ENCODE measurements around the gene XKR7.
A peak's percentile ranks its signal among the peaks of the same experiment; 100 is the strongest.

XKR7 gene

GRCh38 chr20:31981784-31982183 is 13.8 kb downstream of the XKR7 start:
- DNase-seq = no peak

- no peak for DNase-seq
Observed at GRCh38 chr20:31984981-31985471, 17.1 kb downstream of the XKR7 start.

GRCh38 chr20:31987744-31988143 is 19.8 kb downstream of the XKR7 start:
- DNase-seq = no peak

- DNase-seq = no peak
Observed at GRCh38 chr20:31988430-31989015, 20.6 kb downstream of the XKR7 start.

- no peak for DNase-seq
Observed at GRCh38 chr20:31989030-31989645, 21.2 kb downstream of the XKR7 start.

DNA sequence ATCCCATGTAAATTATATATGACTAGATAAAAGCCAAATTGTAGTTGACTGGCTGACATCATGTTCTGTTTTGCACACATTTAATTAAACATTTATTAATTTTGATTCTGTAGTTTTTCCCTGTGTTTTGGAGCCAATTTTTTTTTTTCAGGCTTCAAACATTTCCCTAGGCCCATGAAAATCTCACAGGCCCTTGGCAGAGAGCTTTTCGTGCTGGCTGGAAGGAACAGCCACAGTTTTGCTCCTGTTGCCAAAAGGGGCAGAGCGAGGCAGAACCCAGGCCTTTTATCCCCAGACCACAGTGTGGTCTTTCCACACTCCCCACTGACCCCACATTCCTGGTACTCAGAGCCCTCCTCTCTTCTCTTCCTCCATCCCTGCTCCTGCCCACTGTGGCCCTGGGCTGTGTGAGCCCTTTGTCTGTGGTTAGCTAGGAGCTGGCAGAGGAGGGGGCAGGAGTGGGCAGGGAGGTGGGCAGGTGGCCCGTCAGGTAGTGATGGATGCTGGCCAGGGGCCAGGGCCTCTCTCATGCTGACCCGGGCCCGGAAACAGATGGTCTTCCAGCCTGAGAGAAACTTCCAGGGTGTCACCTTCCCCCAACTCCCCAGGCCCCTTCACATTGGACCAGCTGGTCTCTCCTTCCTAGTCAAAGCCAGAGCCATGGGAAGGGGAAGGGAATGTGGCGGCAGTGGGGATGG is 22.8 kb downstream of the XKR7 start:
- DNase-seq = no peak

DNA sequence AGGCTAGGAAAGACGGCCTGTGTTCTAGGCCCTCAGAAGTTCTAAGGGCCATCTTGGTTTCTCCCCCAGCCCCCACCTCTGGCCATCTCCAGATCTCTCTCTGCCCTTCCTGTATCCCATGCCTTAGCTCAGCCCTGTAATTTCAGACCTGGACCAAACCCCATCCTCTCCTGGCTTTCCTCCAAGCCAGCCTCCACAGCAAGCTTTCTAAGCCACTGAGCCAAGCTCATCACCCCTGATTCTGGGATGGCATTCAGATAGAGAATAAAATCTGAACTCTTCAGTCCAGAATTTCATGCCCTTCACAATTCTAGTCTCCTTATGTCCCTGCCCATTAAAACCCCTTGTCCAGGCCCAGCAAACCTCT is 23.4 kb downstream of the XKR7 start:
- DNase-seq = no peak

DNA sequence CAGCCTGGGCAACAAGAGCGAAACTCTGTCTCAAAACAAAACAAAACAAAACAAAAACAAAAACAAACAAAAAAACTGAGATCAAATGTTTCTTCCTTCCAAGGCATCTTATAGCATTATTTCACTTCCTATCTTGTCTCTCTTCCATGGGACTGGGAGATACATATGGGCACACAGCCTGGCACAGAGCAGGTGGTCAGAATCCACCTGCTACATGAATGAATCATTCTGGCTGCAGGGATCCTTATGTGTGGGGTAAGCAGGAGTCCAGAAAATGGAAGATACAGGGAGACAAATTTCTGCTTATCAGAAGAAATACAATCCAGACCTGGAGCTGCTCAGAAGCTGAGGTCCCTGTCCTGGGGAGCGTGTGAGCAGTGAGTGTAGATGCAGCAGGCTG is 24.1 kb downstream of the XKR7 start:
- DNase-seq = no peak

- DNase-seq = no peak
Observed at GRCh38 chr20:31996996-31997395, 29.0 kb downstream of the XKR7 start.

- no peak for DNase-seq
Observed at GRCh38 chr20:31998246-31998645, 30.3 kb downstream of the XKR7 start.

GRCh38 chr20:32003325-32003724 is 35.4 kb downstream of the XKR7 start:
- DNase-seq = no peak

DNA sequence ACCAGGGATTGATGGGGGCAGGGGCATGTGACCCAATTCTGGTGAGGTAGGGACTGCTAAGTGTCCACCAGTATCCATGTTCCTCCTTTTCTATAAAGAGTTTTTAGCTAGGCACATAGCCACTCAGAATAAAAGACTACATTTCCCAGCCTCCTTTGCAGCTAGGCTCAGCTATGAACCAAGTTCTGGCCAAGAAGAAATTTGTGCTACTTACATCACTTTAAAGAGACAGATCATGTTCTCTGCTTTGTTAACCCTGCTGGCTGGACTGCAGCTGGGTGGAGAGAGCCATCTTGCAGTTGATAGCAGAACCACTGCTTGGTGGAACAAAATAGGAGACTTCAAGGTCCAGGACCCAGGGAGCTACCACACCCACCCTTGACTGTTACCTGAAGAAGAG is 37.0 kb downstream of the XKR7 start:
- DNase-seq = no peak

- no peak for DNase-seq
Observed at GRCh38 chr20:32006053-32006452, 38.1 kb downstream of the XKR7 start.

DNA sequence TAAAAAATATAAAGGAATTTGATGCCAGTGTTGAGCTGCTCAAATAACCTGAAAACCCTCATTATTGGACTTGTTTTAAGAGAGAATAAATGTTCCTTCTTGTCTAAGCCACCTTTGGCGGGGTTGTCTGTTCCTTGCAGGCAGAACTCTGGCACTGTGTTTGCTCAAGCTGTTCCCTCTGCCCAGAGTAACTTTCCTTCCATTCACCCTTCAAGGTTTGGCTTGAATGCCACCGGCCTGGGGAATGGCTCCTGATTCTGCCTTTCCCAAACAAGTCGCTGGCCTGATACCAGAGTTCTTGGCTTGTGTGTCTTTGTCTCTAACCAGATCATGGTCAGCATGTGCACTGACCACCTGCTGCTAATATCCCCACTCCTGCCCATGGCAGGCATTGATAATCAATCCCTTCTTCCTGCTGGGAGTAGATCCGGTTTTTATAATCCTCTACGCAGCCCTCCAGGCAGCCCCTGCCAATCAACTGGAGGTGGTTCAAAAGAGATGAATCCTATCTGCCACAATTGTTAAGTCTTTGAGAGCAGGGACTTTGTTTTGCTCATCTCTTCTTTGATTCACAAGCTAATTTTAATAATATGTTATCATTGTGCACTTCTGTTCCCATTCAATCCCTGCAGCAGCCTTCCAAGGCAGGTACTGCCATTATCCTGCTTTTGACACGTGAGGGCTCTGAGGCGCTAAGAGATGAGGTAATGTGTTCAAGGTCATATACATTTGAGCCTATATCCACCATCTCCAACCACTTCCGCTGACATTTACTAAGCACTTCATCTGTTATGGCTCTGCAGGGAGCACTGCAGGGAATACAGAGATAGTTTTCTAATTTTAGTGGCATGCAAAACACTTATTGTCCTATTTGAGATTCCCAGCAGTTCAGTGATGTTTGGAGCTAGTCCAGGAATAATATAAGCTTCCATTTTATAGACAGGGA is 39.2 kb downstream of the XKR7 start:
- no peak for DNase-seq

DNA sequence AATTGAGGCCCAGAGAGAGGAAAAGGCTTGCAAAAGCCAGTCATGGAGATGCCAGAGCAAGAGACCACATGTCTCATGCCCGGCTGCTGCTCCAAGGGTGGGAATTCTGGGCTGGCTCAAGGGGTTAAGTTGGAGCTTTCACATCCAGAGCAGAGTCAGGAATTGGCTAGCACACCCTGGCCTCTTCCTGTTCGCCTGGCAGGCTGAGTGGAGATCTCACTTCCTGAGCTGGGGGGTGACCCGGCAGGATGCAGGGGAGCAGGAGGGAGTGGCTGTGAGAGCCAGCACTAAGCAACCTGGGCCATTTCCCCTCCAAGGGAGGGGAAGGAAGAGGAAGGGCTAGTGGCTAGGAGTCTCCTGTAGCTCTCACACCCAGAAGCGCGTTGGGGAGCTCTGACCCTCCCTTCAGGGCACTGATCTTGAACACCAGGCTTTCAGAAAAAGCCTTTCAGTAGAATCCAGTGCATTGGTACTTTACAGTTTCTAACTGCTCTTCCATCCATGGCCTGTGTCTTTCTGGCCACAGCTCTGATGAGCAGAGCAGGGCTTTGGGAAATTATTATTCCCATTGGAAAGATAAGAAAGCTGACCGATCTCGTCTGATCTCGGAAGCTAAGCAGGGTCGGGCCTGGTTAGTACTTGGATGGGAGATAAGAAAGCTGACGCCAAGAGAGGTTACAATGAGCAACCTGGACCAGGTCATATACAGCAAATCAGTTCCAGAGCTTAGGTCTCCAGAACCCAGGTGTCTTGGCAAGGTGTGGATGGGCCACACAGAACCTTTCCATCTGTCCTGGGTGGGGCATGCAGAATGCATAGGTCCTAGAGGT is 40.1 kb downstream of the XKR7 start:
- no peak for DNase-seq

DNA sequence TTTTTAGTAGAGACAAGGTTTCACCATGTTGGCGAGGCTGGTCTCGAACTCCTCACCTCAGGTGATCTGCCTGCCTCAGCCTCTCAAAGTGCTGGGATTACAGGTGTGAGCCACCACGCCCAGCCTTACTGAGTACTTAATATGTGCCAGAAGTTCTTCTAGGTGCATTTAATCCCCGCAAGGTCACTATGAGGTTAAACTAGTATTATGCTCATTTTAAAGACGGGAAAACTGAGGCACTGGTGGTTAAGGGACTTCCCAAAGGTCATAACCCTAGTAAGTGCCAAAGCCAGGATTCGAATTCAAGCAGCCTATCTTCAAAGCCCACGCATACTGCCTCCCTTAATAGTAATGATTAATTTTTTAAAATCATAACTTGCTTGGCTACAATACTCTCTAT is 41.6 kb downstream of the XKR7 start:
- no peak for DNase-seq

GRCh38 chr20:32010101-32010500 is 42.1 kb downstream of the XKR7 start, which contains the start of gene CCM2L:
Gene CCM2L (plus strand): TSS chr20:32010438. CDS start chr20:32010455, 17 bp downstream.
- no peak for DNase-seq

DNA sequence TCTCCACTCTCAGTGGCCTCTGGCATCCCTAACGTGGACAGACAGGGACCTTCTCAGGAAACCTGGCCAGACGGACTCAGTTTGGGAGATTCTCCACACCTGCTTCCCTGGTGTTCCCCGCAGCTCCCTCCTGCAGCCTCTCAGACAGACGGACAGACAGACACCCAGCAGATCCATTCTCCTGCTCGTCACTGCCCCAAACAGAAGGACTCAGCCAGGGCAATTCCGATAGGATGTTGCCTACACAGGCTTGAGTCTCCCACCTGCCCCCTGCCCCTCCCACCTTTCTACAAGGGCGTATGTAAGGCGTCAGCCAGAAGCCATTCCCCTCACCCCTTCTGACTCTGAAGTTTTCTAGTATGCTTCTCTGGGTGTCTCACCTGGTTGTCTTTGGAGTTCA is 42.7 kb downstream of the XKR7 start:
- DNase-seq = no peak

DNA sequence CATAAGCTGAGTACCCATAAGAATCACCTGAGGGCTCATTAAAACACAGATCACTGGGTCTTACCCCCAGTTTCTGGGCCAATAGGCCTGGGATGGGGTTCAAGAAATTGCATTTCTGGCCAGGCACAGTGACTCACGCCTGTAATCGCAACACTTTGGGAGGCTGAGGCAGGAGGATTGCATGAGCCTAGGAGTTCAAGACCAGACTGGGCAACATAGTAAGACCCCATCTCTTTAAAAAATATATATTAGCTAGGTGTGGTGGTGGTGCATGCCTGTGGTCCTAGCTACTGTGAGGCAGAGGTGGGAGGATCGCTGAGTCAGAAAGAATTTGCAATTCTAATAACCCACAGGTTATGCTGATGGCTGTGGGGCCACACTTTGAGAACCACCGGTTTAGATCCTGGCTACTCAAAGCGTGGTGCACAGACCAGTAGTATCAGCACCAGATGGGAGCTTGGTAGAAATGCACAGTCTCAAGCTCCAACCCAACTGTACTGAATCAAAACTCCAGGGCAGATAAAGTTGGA is 44.3 kb downstream of the XKR7 start:
- no peak for DNase-seq

GRCh38 chr20:32013326-32013725 is 45.4 kb downstream of the XKR7 start:
- no peak for DNase-seq

GRCh38 chr20:32017711-32018251 is 49.8 kb downstream of the XKR7 start:
- peak; percentile 17 for DNase-seq
